ENCODE data around the gene FREM2.
A peak's percentile ranks its signal among the peaks of the same experiment; 100 is the strongest.

Gene FREM2

GRCh38 chr13:38693641-38694040 is 6.8 kb downstream of the FREM2 start:
- Histone ChIP-seq H2AFZ (ENCODE audit: insufficient read depth, low read length, poor library complexity) (no peak overlapping the region), H3K79me2 (ENCODE audit: control insufficient read depth, insufficient read depth, low read length, poor library complexity) (peaks cover 14% of the 10 kb centered on the region), H2BK12ac (ENCODE audit: low read length) (no peak overlapping the region), H3K23ac (ENCODE audit: low read length) (no peak overlapping the region), H3K27ac (ENCODE audit: low read depth, low read length) (no peak overlapping the region), H3K27me3 (ENCODE audit: insufficient read depth, low read length) (no peaks in the 10 kb centered on the region), H3K9me3 (ENCODE audit: insufficient read depth, low read depth, low read length) (peaks cover 13% of the 10 kb centered on the region), H2BK5ac (ENCODE audit: low read depth, low read length, poor library complexity) (no peak overlapping the region), H3K4ac (ENCODE audit: low read depth, low read length) (peak overlapping the region; percentile 13), H3K36me3 (ENCODE audit: control insufficient read depth in 1 of 2, insufficient read depth in 2 of 2, low read length in 2 of 2) (peaks cover 16 to 35% of the 10 kb centered on the region in 2 experiments), H2BK120ac (ENCODE audit: insufficient read depth, low read length, poor library complexity) (no peak overlapping the region), H4K12ac (ENCODE audit: low read depth, low read length) (no peak overlapping the region), H4K8ac (ENCODE audit: low read depth, low read length) (no peak overlapping the region), H3K4me1 (ENCODE audit: control insufficient read depth in 1 of 2, insufficient read depth in 2 of 2, low read length in 2 of 2) (peaks cover 12 to 25% of the 10 kb centered on the region in 2 experiments), H3K4me2 (ENCODE audit: low read length) (peak overlapping the region; percentile 63), H3K79me1 (ENCODE audit: low read length) (no peaks in the 10 kb centered on the region), H2AK5ac (ENCODE audit: low read length) (no peak overlapping the region), H3K14ac (ENCODE audit: low read length) (no peak overlapping the region), H3K4me3 (ENCODE audit: low read depth, low read length) (no peak overlapping the region), H4K91ac (ENCODE audit: low read depth, low read length) (no peak overlapping the region), H3K9ac (ENCODE audit: low read length) (no peak overlapping the region), H3K18ac (ENCODE audit: low read length) (no peak overlapping the region)
- WGBS (ENCODE audit: extremely low coverage, insufficient coverage, insufficient read length) = no CpG with 5 or more reads among the region's 2 CpGs
- DNase-seq = no peak

GRCh38 chr13:38697197-38697596 is 10.3 kb downstream of the FREM2 start:
- H3K4me1 ChIP-seq (ENCODE audit: control insufficient read depth in 1 of 2, insufficient read depth in 2 of 2, low read length in 2 of 2) = peaks cover 0 to 13% of the 10 kb centered on the region in 2 experiments
- no peak overlapping the region for H2BK120ac ChIP-seq (ENCODE audit: insufficient read depth, low read length, poor library complexity)
- H4K8ac ChIP-seq (ENCODE audit: low read depth, low read length) = no peak overlapping the region
- H3K9me3 ChIP-seq (ENCODE audit: insufficient read depth, low read depth, low read length) = no peaks in the 10 kb centered on the region
- H3K4me2 ChIP-seq (ENCODE audit: low read length) = no peak overlapping the region
- H3K4me3 ChIP-seq (ENCODE audit: low read depth, low read length) = no peak overlapping the region
- WGBS (ENCODE audit: extremely low coverage, insufficient coverage, insufficient read length) = no CpG with 5 or more reads among the region's 1 CpG
- no peak overlapping the region for H3K9ac ChIP-seq (ENCODE audit: low read length)
- no peak overlapping the region for H3K23ac ChIP-seq (ENCODE audit: low read length)
- no peak overlapping the region for H3K18ac ChIP-seq (ENCODE audit: low read length)
- H3K27ac ChIP-seq (ENCODE audit: low read depth, low read length) = no peak overlapping the region
- H3K36me3 ChIP-seq (ENCODE audit: control insufficient read depth in 1 of 2, insufficient read depth in 2 of 2, low read length in 2 of 2) = peaks cover 0 to 5% of the 10 kb centered on the region in 2 experiments
- H2AK5ac ChIP-seq (ENCODE audit: low read length) = no peak overlapping the region
- no peak overlapping the region for H3K14ac ChIP-seq (ENCODE audit: low read length)
- H3K27me3 ChIP-seq (ENCODE audit: insufficient read depth, low read length) = no peaks in the 10 kb centered on the region
- H3K79me1 ChIP-seq (ENCODE audit: low read length) = no peaks in the 10 kb centered on the region
- peaks cover 4% of the 10 kb centered on the region for H3K79me2 ChIP-seq (ENCODE audit: control insufficient read depth, insufficient read depth, low read length, poor library complexity)
- H2BK5ac ChIP-seq (ENCODE audit: low read depth, low read length, poor library complexity) = no peak overlapping the region
- no peak overlapping the region for H2AFZ ChIP-seq (ENCODE audit: insufficient read depth, low read length, poor library complexity)
- no peak overlapping the region for H4K91ac ChIP-seq (ENCODE audit: low read depth, low read length)
- no peak overlapping the region for H3K4ac ChIP-seq (ENCODE audit: low read depth, low read length)
- H2BK12ac ChIP-seq (ENCODE audit: low read length) = no peak overlapping the region
- no peak overlapping the region for H4K12ac ChIP-seq (ENCODE audit: low read depth, low read length)
- no peak for DNase-seq

GRCh38 chr13:38697628-38698333 is 10.9 kb downstream of the FREM2 start:
- no peak for DNase-seq
- Histone ChIP-seq H3K79me2 (ENCODE audit: control insufficient read depth, insufficient read depth, low read length, poor library complexity) (peaks cover 4% of the 10 kb centered on the region), H3K4me3 (ENCODE audit: low read depth, low read length) (no peak overlapping the region), H3K9me3 (ENCODE audit: insufficient read depth, low read depth, low read length) (no peaks in the 10 kb centered on the region), H3K36me3 (ENCODE audit: control insufficient read depth in 1 of 2, insufficient read depth in 2 of 2, low read length in 2 of 2) (peaks cover 0 to 5% of the 10 kb centered on the region in 2 experiments), H3K23ac (ENCODE audit: low read length) (no peak overlapping the region), H3K79me1 (ENCODE audit: low read length) (no peaks in the 10 kb centered on the region), H3K9ac (ENCODE audit: low read length) (no peak overlapping the region), H2BK12ac (ENCODE audit: low read length) (no peak overlapping the region), H4K91ac (ENCODE audit: low read depth, low read length) (no peak overlapping the region), H3K18ac (ENCODE audit: low read length) (no peak overlapping the region), H3K4me1 (ENCODE audit: control insufficient read depth in 1 of 2, insufficient read depth in 2 of 2, low read length in 2 of 2) (peaks cover 0 to 8% of the 10 kb centered on the region in 2 experiments), H2BK120ac (ENCODE audit: insufficient read depth, low read length, poor library complexity) (no peak overlapping the region), H3K27ac (ENCODE audit: low read depth, low read length) (no peak overlapping the region), H2BK5ac (ENCODE audit: low read depth, low read length, poor library complexity) (no peak overlapping the region), H3K27me3 (ENCODE audit: insufficient read depth, low read length) (no peaks in the 10 kb centered on the region), H4K12ac (ENCODE audit: low read depth, low read length) (no peak overlapping the region), H3K4me2 (ENCODE audit: low read length) (no peak overlapping the region), H2AFZ (ENCODE audit: insufficient read depth, low read length, poor library complexity) (no peak overlapping the region), H3K14ac (ENCODE audit: low read length) (no peak overlapping the region), H2AK5ac (ENCODE audit: low read length) (no peak overlapping the region), H4K8ac (ENCODE audit: low read depth, low read length) (no peak overlapping the region), H3K4ac (ENCODE audit: low read depth, low read length) (no peak overlapping the region)
- no CpG with 5 or more reads among the region's 2 CpGs for WGBS (ENCODE audit: extremely low coverage, insufficient coverage, insufficient read length)

- Histone ChIP-seq H3K79me1 (ENCODE audit: low read length) (no peaks in the 10 kb centered on the region), H2AK5ac (ENCODE audit: low read length) (no peak overlapping the region), H2AFZ (ENCODE audit: insufficient read depth, low read length, poor library complexity) (no peak overlapping the region), H3K14ac (ENCODE audit: low read length) (no peak overlapping the region), H3K79me2 (ENCODE audit: control insufficient read depth, insufficient read depth, low read length, poor library complexity) (no peaks in the 10 kb centered on the region), H3K4me3 (ENCODE audit: low read depth, low read length) (no peak overlapping the region), H3K36me3 (ENCODE audit: control insufficient read depth in 1 of 2, insufficient read depth in 2 of 2, low read length in 2 of 2) (peaks cover 0 to 11% of the 10 kb centered on the region in 2 experiments), H4K91ac (ENCODE audit: low read depth, low read length) (no peak overlapping the region), H3K27me3 (ENCODE audit: insufficient read depth, low read length) (no peaks in the 10 kb centered on the region), H3K4me1 (ENCODE audit: control insufficient read depth in 1 of 2, insufficient read depth in 2 of 2, low read length in 2 of 2) (peaks cover 0 to 2% of the 10 kb centered on the region in 2 experiments), H3K23ac (ENCODE audit: low read length) (no peak overlapping the region), H2BK120ac (ENCODE audit: insufficient read depth, low read length, poor library complexity) (no peak overlapping the region), H3K9ac (ENCODE audit: low read length) (no peak overlapping the region), H3K9me3 (ENCODE audit: insufficient read depth, low read depth, low read length) (no peaks in the 10 kb centered on the region), H3K4ac (ENCODE audit: low read depth, low read length) (no peak overlapping the region), H3K4me2 (ENCODE audit: low read length) (no peak overlapping the region), H2BK5ac (ENCODE audit: low read depth, low read length, poor library complexity) (no peak overlapping the region), H4K8ac (ENCODE audit: low read depth, low read length) (no peak overlapping the region), H3K18ac (ENCODE audit: low read length) (no peak overlapping the region), H3K27ac (ENCODE audit: low read depth, low read length) (no peak overlapping the region), H2BK12ac (ENCODE audit: low read length) (no peak overlapping the region), H4K12ac (ENCODE audit: low read depth, low read length) (no peak overlapping the region)
- DNase-seq = no peak
- no CpG with 5 or more reads among the region's 2 CpGs for WGBS (ENCODE audit: extremely low coverage, insufficient coverage, insufficient read length)
Observed at GRCh38 chr13:38700051-38700450, 13.2 kb downstream of the FREM2 start.

All from trophoblast cell (in vitro differentiated cells and primary cell).